GM19395 (cell line): ENCODE results near the gene METTL5.

Experiments used
- ATAC-seq: cut with Tn5 transposase; IDR thresholded peaks from one replicate; pipeline ENCODE4 v1.9.1; 2021; ENCODE audit warnings: mild to moderate bottlenecking, moderate library complexity; ENCODE audit not compliant: unreplicated experiment

The METTL5 gene

DNA sequence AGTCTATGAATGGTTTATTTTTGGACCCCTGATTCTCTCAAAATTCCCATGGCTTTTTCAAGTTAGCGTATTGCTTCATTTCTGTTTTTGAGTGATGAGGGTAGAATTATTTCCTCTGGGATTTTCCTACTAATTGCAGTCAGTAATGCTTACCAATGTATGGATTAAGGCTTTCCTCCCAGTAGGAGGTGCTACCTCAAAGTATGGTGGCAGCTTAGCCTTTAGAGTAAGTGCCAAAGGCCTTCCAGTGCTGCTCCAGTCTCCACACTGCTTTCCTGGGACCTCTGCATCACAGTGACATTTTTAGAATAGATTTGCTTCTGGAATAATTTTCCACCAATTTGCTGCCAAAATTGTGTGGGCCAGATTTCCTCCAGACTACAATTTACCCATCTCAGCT lies 42.2 kb downstream of the METTL5 start:
- no peak for ATAC-seq

GRCh38 chr2:169781249-169782013 lies 43.3 kb downstream of the METTL5 start:
- ATAC-seq: no peak

DNA sequence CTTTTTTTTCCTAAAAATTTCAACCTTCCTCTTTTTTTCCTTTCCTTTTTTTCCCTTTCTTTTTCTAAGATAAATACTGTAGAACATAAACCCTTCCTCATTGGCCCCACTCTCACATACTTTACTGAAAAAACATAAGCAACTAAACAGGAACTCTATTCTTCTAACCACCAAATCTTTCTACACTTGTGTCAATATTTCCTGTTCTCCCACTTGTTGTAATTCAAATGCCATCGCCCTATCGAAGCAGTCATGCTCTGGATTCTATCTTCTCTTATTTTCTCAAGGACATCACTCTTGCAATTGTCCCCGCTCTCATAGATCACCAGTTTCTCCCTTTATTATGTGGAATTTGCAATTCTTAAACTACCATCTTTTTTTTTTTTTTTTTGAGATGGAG lies 46.3 kb downstream of the METTL5 start:
- ATAC-seq: no peak

GRCh38 chr2:169776252-169776761 lies 48.4 kb downstream of the METTL5 start:
- ATAC-seq: no peak

- ATAC-seq: no peak
Observed at GRCh38 chr2:169775765-169776164, 48.9 kb downstream of the METTL5 start.

DNA sequence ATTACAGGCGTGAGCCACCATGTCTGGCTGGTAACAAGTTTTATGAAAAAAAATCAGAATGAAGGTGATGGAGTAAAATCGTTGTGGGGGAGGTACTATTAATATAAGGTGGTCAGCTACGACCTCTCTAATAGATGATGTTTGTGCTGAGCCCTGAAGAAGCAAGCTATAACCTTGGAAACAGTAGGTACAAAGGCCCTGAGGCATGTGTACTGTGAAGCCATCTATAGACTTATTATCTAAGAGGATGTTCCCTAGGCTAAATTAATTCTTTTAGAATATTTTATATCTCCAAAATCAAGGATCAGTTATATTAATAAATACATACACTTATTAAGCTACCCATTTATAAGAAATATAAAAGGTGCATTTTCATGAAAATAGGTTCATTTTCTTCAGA lies 49.4 kb downstream of the METTL5 start:
- no peak for ATAC-seq

- no peak for ATAC-seq
Observed at GRCh38 chr2:169772651-169773050, 52.1 kb downstream of the METTL5 start.

DNA sequence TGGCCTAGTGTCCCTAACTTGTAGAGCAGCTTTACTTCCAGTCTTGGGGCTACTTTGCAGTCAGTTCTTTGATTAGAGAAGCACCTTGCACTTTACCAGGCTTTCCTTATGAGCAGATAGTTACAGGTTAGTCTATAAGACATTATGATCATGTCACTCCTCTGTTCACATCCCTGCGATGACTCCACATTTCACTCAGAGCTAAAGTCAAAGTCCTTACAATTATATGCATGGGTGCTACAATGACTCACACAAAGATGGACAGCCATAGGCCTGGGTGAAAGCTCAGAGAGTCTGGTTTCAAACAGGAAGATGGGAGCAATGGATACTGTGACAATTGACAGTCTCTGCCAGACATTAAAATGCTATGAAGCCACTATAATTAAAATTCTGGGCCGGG lies 53.1 kb downstream of the METTL5 start:
- no peak for ATAC-seq

DNA sequence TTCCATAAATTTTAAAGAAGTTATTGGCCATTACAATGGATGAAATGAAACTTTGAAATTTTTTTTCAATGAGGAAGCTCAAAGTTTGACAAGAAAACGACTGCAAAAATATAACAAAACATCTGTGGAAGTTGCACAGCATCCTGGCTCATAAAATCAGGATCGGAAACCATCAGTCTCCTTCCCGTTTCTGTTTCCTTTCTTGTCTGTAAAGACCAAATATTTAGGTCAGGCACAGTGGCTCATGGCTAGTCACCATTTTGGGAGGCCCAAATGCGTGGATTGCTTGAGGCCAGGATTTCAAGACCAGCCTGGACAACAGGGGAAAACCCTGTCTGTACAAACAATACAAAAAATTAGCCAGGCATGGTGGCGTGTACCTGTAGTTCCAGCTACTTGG lies 53.7 kb downstream of the METTL5 start:
- ATAC-seq: no peak

GRCh38 chr2:169768262-169768995 lies 56.3 kb downstream of the METTL5 start:
- no peak for ATAC-seq

- peak; percentile 53 for ATAC-seq
Observed at GRCh38 chr2:169767243-169767888, 57.3 kb downstream of the METTL5 start.

- ATAC-seq: no peak
Observed at GRCh38 chr2:169765523-169765922, 59.2 kb downstream of the METTL5 start.

GRCh38 chr2:169761970-169762292 lies 62.8 kb downstream of the METTL5 start:
- no peak for ATAC-seq
